MM.1S (cell line): ENCODE measurements around the gene FARP1.
"Not testable (repeated sequence)": the region's sequence is repeated elsewhere in the genome, so short reads cannot be mapped to it uniquely, and the experiment has no call there.

Experiments
- DNase-seq: peaks from one replicate; pipeline ENCODE4 v3.0.0-alpha.2; 2015
- H2AFZ ChIP-seq: fragments of 300-600 bp; sonication (generic); 2 replicates; pipeline ENCODE4 v1.6.0; 2016; ENCODE audit warnings: antibody characterized with exemption, low read length
- H3F3A ChIP-seq: fragments of 300-600 bp; sonication (generic); 2 replicates; pipeline ENCODE4 v1.6.1; 2016; ENCODE audit warnings: mild to moderate bottlenecking, antibody characterized with exemption, low read length, moderate library complexity, mixed read lengths; ENCODE audit not compliant: insufficient read depth
- H3K27ac ChIP-seq: fragments of 300-600 bp; sonication (generic); 2 replicates; pipeline ENCODE4 v1.5.1; 2016; ENCODE audit warnings: mild to moderate bottlenecking, low read length
- H3K27me3 ChIP-seq: fragments of 300-600 bp; sonication (generic); replicated peaks from 2 replicates; pipeline ENCODE4 v1.6.0; 2016; ENCODE audit warnings: low read length; ENCODE audit not compliant: insufficient read depth
- H3K36me3 ChIP-seq: fragments of 300-600 bp; sonication (generic); replicated peaks from 2 replicates; pipeline ENCODE4 v1.6.1; 2016; ENCODE audit warnings: mild to moderate bottlenecking, low read length, mixed read lengths; ENCODE audit not compliant: insufficient read depth
- H3K4me1 ChIP-seq: fragments of 300-600 bp; sonication (generic); 2 replicates; pipeline ENCODE4 v1.6.1; 2016; ENCODE audit warnings: low read length, mixed read lengths
- H3K4me2 ChIP-seq: fragments of 300-600 bp; sonication (generic); 2 replicates; pipeline ENCODE4 v1.6.0; 2016; ENCODE audit warnings: low read depth, low read length
- H3K4me3 ChIP-seq: fragments of 300-600 bp; sonication (generic); 2 replicates; pipeline ENCODE4 v1.5.1; 2016; ENCODE audit warnings: low read length, mixed read lengths
- H3K79me2 ChIP-seq: fragments of 300-600 bp; sonication (generic); 2 replicates; pipeline ENCODE4 v1.6.1; 2016; ENCODE audit warnings: mixed run types, low read length, mixed read lengths
- H3K9ac ChIP-seq: fragments of 300-600 bp; sonication (generic); 2 replicates; pipeline ENCODE4 v1.6.1; 2016; ENCODE audit warnings: low read length, mixed read lengths
- H3K9me2 ChIP-seq: fragments of 300-600 bp; sonication (generic); replicated peaks from 2 replicates; pipeline ENCODE4 v1.6.1; 2016; ENCODE audit warnings: mild to moderate bottlenecking, low read length, mixed read lengths; ENCODE audit not compliant: insufficient read depth
- H3K9me3 ChIP-seq: fragments of 300-600 bp; sonication (generic); replicated peaks from 2 replicates; pipeline ENCODE4 v1.6.1; 2016; ENCODE audit warnings: mild to moderate bottlenecking, low read length, mixed read lengths; ENCODE audit not compliant: insufficient read depth
- H4K20me1 ChIP-seq: fragments of 300-600 bp; sonication (generic); 2 replicates; pipeline ENCODE4 v1.6.1; 2016; ENCODE audit warnings: mild to moderate bottlenecking, low read length, moderate library complexity, mixed read lengths; ENCODE audit not compliant: insufficient read depth
- EZH2 ChIP-seq: fragments of 300-600 bp; sonication (generic); optimal IDR thresholded peaks from 2 replicates; pipeline ENCODE3; 2017; ENCODE audit warnings: low read depth, mild to moderate bottlenecking, antibody characterized with exemption, low read length, mixed read lengths
- EZH2phosphoT487 ChIP-seq: fragments of 300-600 bp; sonication (generic); IDR thresholded peaks from 2 replicates; pipeline ENCODE4 v1.6.1; 2018; ENCODE audit warnings: antibody characterized with exemption, low read length
- TF ChIP-seq, protein P1 (sequence below): fragments of 300-600 bp; sonication (generic); IDR thresholded peaks from 2 replicates; pipeline ENCODE4 v1.5.1; 2016; ENCODE audit warnings: antibody characterized with exemption, low read length, mixed read lengths

FARP1 gene

DNA sequence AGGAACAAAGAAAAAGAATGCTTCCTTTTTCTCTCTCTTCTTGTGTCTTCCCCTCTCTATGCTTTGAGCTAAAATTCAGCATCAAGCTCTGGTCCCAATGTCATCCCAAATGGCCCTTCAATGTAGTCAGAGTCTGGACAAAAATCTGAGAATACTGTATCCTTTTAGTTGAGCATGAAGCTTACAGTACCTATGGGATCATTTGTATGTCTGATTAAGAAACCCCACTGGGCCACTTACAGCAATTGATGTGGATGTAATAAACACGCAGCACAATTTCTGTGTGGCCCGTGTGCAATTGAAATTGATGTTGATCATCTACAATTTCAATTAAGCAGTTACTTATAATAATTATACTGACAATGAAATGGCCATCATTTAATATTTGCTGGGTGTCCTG, 223.1 kb downstream of the FARP1 start:
- no peaks in the 10 kb centered on the region for H3K9me2 ChIP-seq
- H2AFZ ChIP-seq, result no peak overlapping the region
- TF ChIP-seq, protein P1, sequence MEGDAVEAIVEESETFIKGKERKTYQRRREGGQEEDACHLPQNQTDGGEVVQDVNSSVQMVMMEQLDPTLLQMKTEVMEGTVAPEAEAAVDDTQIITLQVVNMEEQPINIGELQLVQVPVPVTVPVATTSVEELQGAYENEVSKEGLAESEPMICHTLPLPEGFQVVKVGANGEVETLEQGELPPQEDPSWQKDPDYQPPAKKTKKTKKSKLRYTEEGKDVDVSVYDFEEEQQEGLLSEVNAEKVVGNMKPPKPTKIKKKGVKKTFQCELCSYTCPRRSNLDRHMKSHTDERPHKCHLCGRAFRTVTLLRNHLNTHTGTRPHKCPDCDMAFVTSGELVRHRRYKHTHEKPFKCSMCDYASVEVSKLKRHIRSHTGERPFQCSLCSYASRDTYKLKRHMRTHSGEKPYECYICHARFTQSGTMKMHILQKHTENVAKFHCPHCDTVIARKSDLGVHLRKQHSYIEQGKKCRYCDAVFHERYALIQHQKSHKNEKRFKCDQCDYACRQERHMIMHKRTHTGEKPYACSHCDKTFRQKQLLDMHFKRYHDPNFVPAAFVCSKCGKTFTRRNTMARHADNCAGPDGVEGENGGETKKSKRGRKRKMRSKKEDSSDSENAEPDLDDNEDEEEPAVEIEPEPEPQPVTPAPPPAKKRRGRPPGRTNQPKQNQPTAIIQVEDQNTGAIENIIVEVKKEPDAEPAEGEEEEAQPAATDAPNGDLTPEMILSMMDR, result no peak
- TF ChIP-seq EZH2phosphoT487, result no peak
- H3K36me3 ChIP-seq, result no peaks in the 10 kb centered on the region
- H3K4me1 ChIP-seq, result no peaks in the 10 kb centered on the region
- no peak overlapping the region for H3K9ac ChIP-seq
- no peaks in the 10 kb centered on the region for H3K9me3 ChIP-seq
- no peaks in the 10 kb centered on the region for H3K79me2 ChIP-seq
- H3K4me2 ChIP-seq, result no peak overlapping the region
- no peaks in the 10 kb centered on the region for H3F3A ChIP-seq
- H4K20me1 ChIP-seq, result no peaks in the 10 kb centered on the region
- H3K27me3 ChIP-seq, result no peaks in the 10 kb centered on the region
- H3K27ac ChIP-seq, result no peak overlapping the region
- DNase-seq, result no peak
- no peak overlapping the region for H3K4me3 ChIP-seq

DNA sequence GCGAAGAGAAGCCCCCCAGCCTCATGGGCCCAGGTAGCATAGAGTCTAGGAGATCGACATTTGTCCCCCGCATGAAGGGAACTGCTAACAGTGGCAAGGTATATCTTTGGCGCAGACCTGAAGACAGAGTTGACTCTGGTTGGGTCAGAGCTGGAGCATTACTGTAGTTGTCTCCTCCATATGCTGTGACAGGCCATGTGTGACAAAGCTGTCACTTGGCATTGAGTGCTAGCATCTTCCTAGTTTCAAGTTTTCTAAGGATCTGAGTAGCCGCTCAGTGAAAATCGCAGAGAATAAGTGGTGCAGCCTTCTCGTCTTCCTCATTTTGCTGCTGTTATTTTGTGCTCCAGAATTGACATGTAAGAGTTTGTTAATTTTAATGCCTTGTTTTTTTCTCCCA, 223.5 kb downstream of the FARP1 start:
- H3K9me2 ChIP-seq, result no peaks in the 10 kb centered on the region
- H3K27me3 ChIP-seq, result no peaks in the 10 kb centered on the region
- no peaks in the 10 kb centered on the region for H3F3A ChIP-seq
- H3K4me1 ChIP-seq, result no peaks in the 10 kb centered on the region
- no peak for DNase-seq
- TF ChIP-seq EZH2phosphoT487 (no peak), EZH2 (no peak)
- TF ChIP-seq, protein P1, result no peak
- no peaks in the 10 kb centered on the region for H3K36me3 ChIP-seq
- H3K9ac ChIP-seq, result no peak overlapping the region
- H2AFZ ChIP-seq, result no peak overlapping the region
- H4K20me1 ChIP-seq, result no peaks in the 10 kb centered on the region
- no peak overlapping the region for H3K4me3 ChIP-seq
- no peaks in the 10 kb centered on the region for H3K9me3 ChIP-seq
- no peak overlapping the region for H3K4me2 ChIP-seq
- no peak overlapping the region for H3K27ac ChIP-seq
- H3K79me2 ChIP-seq, result no peaks in the 10 kb centered on the region

DNA sequence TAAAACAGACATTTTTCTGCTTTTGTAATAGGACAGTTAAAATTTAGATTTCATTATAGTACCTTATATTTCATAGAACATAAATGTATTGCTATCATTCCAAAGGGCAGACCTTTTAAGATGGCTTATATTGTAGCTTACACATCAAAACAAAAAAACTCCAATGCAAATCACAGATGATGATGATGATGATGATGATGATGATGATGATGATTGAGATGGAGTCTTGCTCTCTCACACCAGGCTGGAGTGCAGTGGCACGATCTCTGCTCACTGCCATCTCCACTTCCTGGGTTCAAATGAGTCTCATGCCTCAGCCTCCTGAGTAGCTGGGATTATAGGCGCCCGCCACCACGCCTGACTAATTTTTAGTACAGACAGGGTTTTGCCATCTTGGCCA, 224.1 kb downstream of the FARP1 start:
- H3K36me3 ChIP-seq, result no peaks in the 10 kb centered on the region
- TF ChIP-seq, protein P1, result no peak
- TF ChIP-seq EZH2phosphoT487 (no peak), EZH2 (no peak)
- no peaks in the 10 kb centered on the region for H3K27me3 ChIP-seq
- no peaks in the 10 kb centered on the region for H3K9me3 ChIP-seq
- H3F3A ChIP-seq, result no peaks in the 10 kb centered on the region
- no peak overlapping the region for H2AFZ ChIP-seq
- H3K9me2 ChIP-seq, result no peaks in the 10 kb centered on the region
- no peak overlapping the region for H3K4me3 ChIP-seq
- H3K27ac ChIP-seq, result no peak overlapping the region
- no peaks in the 10 kb centered on the region for H3K79me2 ChIP-seq
- H3K4me2 ChIP-seq, result no peak overlapping the region
- no peaks in the 10 kb centered on the region for H3K4me1 ChIP-seq
- H3K9ac ChIP-seq, result no peak overlapping the region
- H4K20me1 ChIP-seq, result no peaks in the 10 kb centered on the region
- no peak for DNase-seq

DNA sequence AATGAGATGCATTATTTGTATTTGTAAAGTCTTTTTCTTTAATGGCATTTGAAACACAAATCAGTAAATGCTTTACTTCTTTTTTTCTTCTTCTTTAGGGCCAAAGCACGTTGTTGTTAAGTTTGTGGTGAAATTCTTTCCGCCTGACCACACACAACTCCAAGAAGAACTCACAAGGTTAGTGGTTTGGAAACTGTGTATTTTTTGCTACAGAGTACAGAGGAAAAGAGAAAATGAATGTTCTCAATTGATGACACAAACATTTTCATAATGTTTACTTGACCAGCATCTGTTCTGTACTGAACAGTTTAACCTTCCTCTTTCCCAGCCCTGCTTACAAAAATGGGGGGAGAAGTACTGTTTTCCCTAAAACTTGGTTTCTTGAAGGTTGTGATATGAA, 225.1 kb downstream of the FARP1 start:
- no peak for DNase-seq
- Histone ChIP-seq H2AFZ (no peak overlapping the region), H3K79me2 (no peaks in the 10 kb centered on the region), H3K9me3 (no peaks in the 10 kb centered on the region), H3K4me2 (no peak overlapping the region), H3K4me3 (no peak overlapping the region), H3F3A (no peaks in the 10 kb centered on the region), H3K27ac (no peak overlapping the region), H4K20me1 (no peaks in the 10 kb centered on the region), H3K4me1 (no peaks in the 10 kb centered on the region), H3K9ac (no peak overlapping the region), H3K9me2 (no peaks in the 10 kb centered on the region), H3K27me3 (no peaks in the 10 kb centered on the region), H3K36me3 (no peaks in the 10 kb centered on the region)
- TF ChIP-seq EZH2phosphoT487, result no peak

- H2AFZ ChIP-seq, H4K20me1 ChIP-seq, H3F3A ChIP-seq, H3K4me3 ChIP-seq, H3K27ac ChIP-seq, H3K9me3 ChIP-seq, H3K4me2 ChIP-seq, H3K4me1 ChIP-seq, DNase-seq, H3K79me2 ChIP-seq, H3K36me3 ChIP-seq, H3K27me3 ChIP-seq, H3K9me2 ChIP-seq, H3K9ac ChIP-seq: not testable (repeated sequence)
These were observed 226.6 kb downstream of the FARP1 start for GRCh38 chr13:98369520-98369919.
